Activated B cell treated with CpG ODN at 0.5 μM for 24 hours (primary cell): Measurements from ENCODE around the gene IRF4. TPM values are rescaled to one million over a fixed set of nuclear protein-coding genes. Genes with fewer than 3 reads are reported as not detected.
A peak's percentile ranks its signal among the peaks of the same experiment; 100 is the strongest.

Source experiments
- ATAC-seq: fragments of 200-7000 bp; cut with Tn5 transposase; one replicate; pipeline ENCODE4 v1.10.0; 2021; ENCODE audit warnings: low read depth, mild to moderate bottlenecking, moderate library complexity
- CTCF ChIA-PET: fragments of 350-600 bp; sonication (Branson Sonifier 250); formaldehyde crosslinking; loops from one replicate; lab custom pipeline; 2021; ENCODE audit warnings: antibody characterized with exemption; lab: Charles Lee
- POLR2A ChIA-PET: fragments of 350-600 bp; sonication (Branson Sonifier 250); formaldehyde crosslinking; loops from one replicate; lab custom pipeline; 2021; ENCODE audit warnings: antibody characterized with exemption; lab: Charles Lee
- DNase-seq: peaks from one replicate; pipeline ENCODE4 v3.0.0; 2022
- H3K27ac Mint-ChIP-seq: one replicate; pipeline ENCODE4 v1.8.0; 2020; ENCODE audit warnings: mixed read lengths
- H3K27me3 Mint-ChIP-seq: one replicate; pipeline ENCODE4 v1.8.0; 2021; ENCODE audit warnings: mixed read lengths
- H3K36me3 Mint-ChIP-seq: one replicate; pipeline ENCODE4 v1.8.0; 2021; ENCODE audit warnings: low read depth, mixed read lengths
- H3K4me1 Mint-ChIP-seq: one replicate; pipeline ENCODE4 v1.8.0; 2021; ENCODE audit warnings: mixed read lengths
- H3K4me3 Mint-ChIP-seq: one replicate; pipeline ENCODE4 v1.8.0; 2020; ENCODE audit warnings: mild to moderate bottlenecking, mixed read lengths
- H3K9me3 Mint-ChIP-seq: one replicate; pipeline ENCODE4 v1.8.0; 2020; ENCODE audit warnings: mixed read lengths
- intact Hi-C: fragments of 100-400 bp; cut with micrococcal nuclease; formaldehyde crosslinking; loops from one replicate; pipeline ENCODE4 v1.15.1; 2024
- total RNA-seq: library from RNA; stranded (reverse); gene quantifications from 2 replicates; pipeline ENCODE4 v1.2.3, GENCODE V29; 2022
- TF ChIP-seq, protein P1 (sequence below): fragments of 200-600 bp; IDR thresholded peaks from one replicate; pipeline ENCODE4 v1.8.0; 2022; ENCODE audit warnings: antibody characterized with exemption, mild to moderate bottlenecking

Gene IRF4
- total RNA-seq, 1 donor from 2014 or later: 417 TPM

DNA sequence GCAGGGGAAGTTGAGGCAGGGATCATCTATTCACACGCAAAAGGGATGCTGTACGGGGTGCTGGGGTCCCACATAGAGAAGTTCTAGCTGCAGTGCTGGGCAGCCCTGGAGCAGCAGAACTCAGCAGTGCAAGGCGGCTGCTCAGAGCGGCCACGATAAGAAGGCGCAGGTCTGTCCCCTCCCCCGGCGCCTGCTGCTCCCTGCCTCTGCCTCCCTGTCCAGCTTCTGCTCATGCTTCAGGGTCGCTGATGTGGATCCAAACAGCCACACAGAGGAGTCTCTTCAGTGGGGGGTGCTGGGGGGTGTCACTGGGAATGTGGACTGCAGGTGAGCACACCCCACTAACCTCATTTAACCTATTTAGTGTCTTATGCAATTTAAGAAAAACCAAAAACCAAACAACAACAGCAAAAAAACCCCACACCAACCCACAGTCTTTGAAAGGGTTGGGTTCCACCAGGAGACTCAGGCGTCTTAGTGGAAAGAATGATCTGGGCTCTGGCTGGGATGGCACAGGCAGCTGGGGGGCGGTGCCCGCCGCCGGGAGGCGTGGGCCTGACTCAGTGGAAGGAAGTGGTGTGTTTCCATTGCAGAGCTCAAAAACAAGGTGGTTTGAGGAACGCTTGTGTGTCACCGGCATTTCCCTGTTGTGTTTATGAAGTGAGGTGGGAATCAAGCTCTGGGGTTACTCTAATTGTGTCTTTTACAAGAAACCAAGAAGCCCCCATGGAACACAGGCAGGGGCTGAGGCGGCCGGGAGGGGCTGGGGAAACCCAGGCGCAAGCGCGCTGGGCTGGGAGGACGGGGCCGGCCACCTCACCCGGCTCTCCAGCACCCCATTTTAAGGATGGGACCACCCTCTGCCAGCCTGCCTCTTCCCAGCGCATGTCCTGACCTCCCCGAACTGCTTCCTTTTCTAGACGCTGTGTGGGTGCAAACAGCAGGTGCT, 55.1 kb downstream of the IRF4 start:
- peak; percentile 54 for ATAC-seq
- peaks cover 14% of the 10 kb centered on the region for H3K4me1 Mint-ChIP-seq
- no peak overlapping the region for H3K27ac Mint-ChIP-seq
- CTCF ChIA-PET: no interaction called here
- no peaks in the 10 kb centered on the region for H3K36me3 Mint-ChIP-seq
- DNase-seq: no peak
- H3K9me3 Mint-ChIP-seq: no peaks in the 10 kb centered on the region
- intact Hi-C loops: no loop called here
- POLR2A ChIA-PET: no interaction called here
- H3K4me3 Mint-ChIP-seq: no peak overlapping the region
- H3K27me3 Mint-ChIP-seq: no peaks in the 10 kb centered on the region
- TF ChIP-seq, protein P1, sequence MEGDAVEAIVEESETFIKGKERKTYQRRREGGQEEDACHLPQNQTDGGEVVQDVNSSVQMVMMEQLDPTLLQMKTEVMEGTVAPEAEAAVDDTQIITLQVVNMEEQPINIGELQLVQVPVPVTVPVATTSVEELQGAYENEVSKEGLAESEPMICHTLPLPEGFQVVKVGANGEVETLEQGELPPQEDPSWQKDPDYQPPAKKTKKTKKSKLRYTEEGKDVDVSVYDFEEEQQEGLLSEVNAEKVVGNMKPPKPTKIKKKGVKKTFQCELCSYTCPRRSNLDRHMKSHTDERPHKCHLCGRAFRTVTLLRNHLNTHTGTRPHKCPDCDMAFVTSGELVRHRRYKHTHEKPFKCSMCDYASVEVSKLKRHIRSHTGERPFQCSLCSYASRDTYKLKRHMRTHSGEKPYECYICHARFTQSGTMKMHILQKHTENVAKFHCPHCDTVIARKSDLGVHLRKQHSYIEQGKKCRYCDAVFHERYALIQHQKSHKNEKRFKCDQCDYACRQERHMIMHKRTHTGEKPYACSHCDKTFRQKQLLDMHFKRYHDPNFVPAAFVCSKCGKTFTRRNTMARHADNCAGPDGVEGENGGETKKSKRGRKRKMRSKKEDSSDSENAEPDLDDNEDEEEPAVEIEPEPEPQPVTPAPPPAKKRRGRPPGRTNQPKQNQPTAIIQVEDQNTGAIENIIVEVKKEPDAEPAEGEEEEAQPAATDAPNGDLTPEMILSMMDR: no peak

DNA sequence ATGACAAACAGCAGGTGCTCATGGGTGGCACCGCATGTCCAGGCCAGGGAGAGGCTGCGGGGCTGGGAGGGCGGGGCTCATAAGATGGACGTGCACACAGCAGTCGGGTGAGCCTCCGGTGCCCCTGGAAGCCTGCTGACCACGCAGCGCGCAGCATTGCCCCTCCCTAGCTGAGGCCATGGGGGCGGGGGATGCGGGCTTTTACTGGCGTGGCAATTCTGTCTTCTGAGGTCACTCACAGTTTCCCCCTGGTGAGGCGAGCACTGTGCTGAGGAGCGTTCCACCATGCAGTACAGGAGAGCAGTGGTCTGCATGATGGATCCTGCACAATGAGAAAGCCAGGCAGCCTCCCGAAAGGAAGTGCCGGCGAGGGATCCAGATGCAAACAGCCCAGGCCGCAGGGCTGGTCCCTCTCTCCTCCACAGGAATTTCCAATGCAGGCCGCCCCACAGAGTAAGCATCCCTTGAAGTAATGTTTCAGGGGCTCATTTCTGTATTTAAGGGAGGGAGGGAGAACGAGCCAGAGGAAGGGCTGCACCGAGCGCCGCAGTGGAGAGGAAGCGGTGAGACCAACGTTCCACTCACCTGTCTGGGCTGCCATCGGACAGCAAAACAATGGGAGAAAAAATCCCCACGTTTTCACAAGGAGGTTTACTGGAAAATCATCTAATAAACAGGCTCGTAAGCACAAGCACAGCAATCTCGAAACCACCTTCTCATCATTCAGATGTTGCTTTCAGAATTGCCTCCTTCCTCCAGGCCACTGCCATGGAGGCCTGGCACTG, 56.0 kb downstream of the IRF4 start:
- H3K4me1 Mint-ChIP-seq: peaks cover 14% of the 10 kb centered on the region
- no peaks in the 10 kb centered on the region for H3K27me3 Mint-ChIP-seq
- DNase-seq (no peak), ATAC-seq (no peak)
- H3K4me3 Mint-ChIP-seq: no peak overlapping the region
- TF ChIP-seq, protein P1: no peak
- no peaks in the 10 kb centered on the region for H3K9me3 Mint-ChIP-seq
- intact Hi-C loops: loop anchor here (2.0 kb wide), 1 partner anchor 23 kb away; no protein-coding TSS in a partner anchor
- ChIA-PET CTCF (no interaction called here), POLR2A (no interaction called here)
- H3K36me3 Mint-ChIP-seq: no peaks in the 10 kb centered on the region
- no peak overlapping the region for H3K27ac Mint-ChIP-seq

DNA sequence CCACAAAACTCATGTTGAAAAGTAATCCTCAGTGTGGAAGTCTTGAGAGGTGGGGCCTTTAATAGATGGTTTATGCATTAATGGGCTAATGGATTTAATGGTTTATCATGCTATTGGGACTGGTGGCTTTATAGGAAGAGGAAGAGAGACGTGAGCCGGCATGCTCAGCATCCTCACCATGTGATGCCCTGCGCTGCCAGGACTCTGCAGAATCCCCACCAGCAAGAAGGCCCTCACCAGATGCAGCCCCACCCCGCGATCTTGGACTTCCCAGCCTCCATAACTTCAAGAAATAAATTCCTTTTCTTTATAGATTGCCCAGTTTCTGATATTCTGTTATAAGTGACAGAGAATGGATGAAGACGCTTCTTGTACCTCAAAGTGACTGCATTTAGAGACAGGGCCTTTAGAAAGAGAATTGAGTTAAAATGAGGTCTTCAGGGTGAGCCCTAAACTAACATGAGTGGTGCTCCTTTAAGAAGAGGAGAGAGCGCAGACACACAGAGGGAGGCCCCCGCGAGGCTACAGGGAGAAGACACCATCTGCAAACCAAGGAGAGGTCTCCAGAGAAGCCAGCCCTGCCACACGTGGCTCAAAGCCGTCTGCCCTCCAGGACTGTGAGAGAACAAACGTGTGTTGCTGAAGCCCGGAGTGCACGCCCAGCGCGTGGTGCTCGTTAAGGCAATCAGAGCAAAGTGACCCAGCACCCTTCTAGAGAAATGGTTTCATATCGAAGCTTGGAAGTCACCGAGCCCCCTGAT, 56.9 kb downstream of the IRF4 start:
- DNase-seq (no peak), ATAC-seq (no peak)
- intact Hi-C loops: loop anchor here (2.0 kb wide), 1 partner anchor 22 kb away; no protein-coding TSS in a partner anchor
- TF ChIP-seq, protein P1: no peak
- Mint-ChIP-seq H3K4me3 (no peak overlapping the region), H3K36me3 (no peaks in the 10 kb centered on the region), H3K27ac (no peak overlapping the region), H3K9me3 (no peaks in the 10 kb centered on the region), H3K4me1 (peaks cover 14% of the 10 kb centered on the region), H3K27me3 (no peaks in the 10 kb centered on the region)
- ChIA-PET POLR2A (no interaction called here), CTCF (no interaction called here)

DNA sequence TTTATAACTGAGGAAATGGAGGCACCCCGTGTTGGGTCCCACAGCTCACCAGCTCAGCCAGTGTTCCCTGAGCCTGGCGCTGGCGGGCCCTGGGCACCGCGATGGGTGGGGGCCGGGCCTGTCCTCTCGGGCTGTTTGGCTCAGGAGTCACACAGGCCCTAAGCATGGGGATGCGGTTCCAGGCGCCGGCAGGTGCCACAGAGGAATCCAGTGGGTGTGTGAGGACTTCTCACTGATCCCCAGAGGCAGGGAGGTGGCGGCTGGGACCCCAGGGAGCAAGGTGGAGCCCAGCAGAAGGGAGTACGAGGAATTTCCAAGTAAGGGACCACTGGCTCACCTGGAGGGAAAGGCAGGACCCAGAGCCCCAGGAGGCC, 57.5 kb downstream of the IRF4 start:
- Mint-ChIP-seq H3K9me3 (no peaks in the 10 kb centered on the region), H3K27ac (no peak overlapping the region), H3K27me3 (no peaks in the 10 kb centered on the region), H3K4me1 (peaks cover 14% of the 10 kb centered on the region), H3K36me3 (no peaks in the 10 kb centered on the region), H3K4me3 (no peak overlapping the region)
- intact Hi-C loops: loop anchor here (2.0 kb wide), 1 partner anchor 22 kb away; no protein-coding TSS in a partner anchor
- DNase-seq (no peak), ATAC-seq (no peak)
- TF ChIP-seq, protein P1: no peak
- POLR2A ChIA-PET: no interaction called here
- CTCF ChIA-PET: no interaction called here
